ENCODE data around the gene GADD45B.
"Not testable (repeated sequence)": the region's sequence is repeated elsewhere in the genome, so short reads cannot be mapped to it uniquely, and the experiment has no call there.

GADD45B gene

GRCh38 chr19:2469102-2469914, 6.6 kb upstream of the GADD45B start:
- DNase-seq (ENCODE audit: low spot score) = no peak

GRCh38 chr19:2469915-2470200, 6.1 kb upstream of the GADD45B start:
- not testable (repeated sequence) for DNase-seq (ENCODE audit: low spot score)

- DNase-seq (ENCODE audit: low spot score) = peak; percentile 83
These were observed 1.5 kb upstream of the GADD45B start for GRCh38 chr19:2474232-2475017.

- DNase-seq (ENCODE audit: low spot score) = no peak
These were observed 767 bp upstream of the GADD45B start for GRCh38 chr19:2475018-2475701.

- peak; percentile 39 for DNase-seq (ENCODE audit: low spot score)
These were observed 669 bp downstream of the GADD45B start for GRCh38 chr19:2476451-2477140.

- no peak for DNase-seq (ENCODE audit: low spot score)
These were observed 1.3 kb downstream of the GADD45B start for GRCh38 chr19:2477141-2477710.

GRCh38 chr19:2477732-2478191, 1.8 kb downstream of the GADD45B start:
- DNase-seq (ENCODE audit: low spot score) = no peak

GRCh38 chr19:2478278-2478755, 2.4 kb downstream of the GADD45B start:
- peak; percentile 62 for DNase-seq (ENCODE audit: low spot score)

GRCh38 chr19:2478756-2479555, 3.0 kb downstream of the GADD45B start:
- DNase-seq (ENCODE audit: low spot score) = peak; percentile 36

GRCh38 chr19:2479556-2480194, 3.7 kb downstream of the GADD45B start:
- DNase-seq (ENCODE audit: low spot score) = no peak

GRCh38 chr19:2481466-2481865, 5.5 kb downstream of the GADD45B start:
- DNase-seq (ENCODE audit: low spot score) = no peak

GRCh38 chr19:2482354-2483038, 6.6 kb downstream of the GADD45B start:
- DNase-seq (ENCODE audit: low spot score) = no peak

- DNase-seq (ENCODE audit: low spot score) = no peak
These were observed 7.2 kb downstream of the GADD45B start for GRCh38 chr19:2483084-2483483.

GRCh38 chr19:2483484-2484151, 7.7 kb downstream of the GADD45B start:
- DNase-seq (ENCODE audit: low spot score) = no peak

- DNase-seq (ENCODE audit: low spot score) = no peak
These were observed 8.4 kb downstream of the GADD45B start for GRCh38 chr19:2484178-2484937.

- no peak for DNase-seq (ENCODE audit: low spot score)
These were observed 9.5 kb downstream of the GADD45B start for GRCh38 chr19:2485428-2485827.

GRCh38 chr19:2487090-2487489, 11.2 kb downstream of the GADD45B start:
- DNase-seq (ENCODE audit: low spot score) = no peak

- DNase-seq (ENCODE audit: low spot score) = no peak
These were observed 11.9 kb downstream of the GADD45B start for GRCh38 chr19:2487842-2488241.

Measured in Ammon's horn (tissue), 1 donor.